NCI-H2227 treated with DMSO at 0.1 percent for 48 hours (cell line): ENCODE results near the gene RNF169.
A peak's percentile ranks its signal among the peaks of the same experiment; 100 is the strongest.
"Not testable (repeated sequence)": the region's sequence is repeated elsewhere in the genome, so short reads cannot be mapped to it uniquely, and the experiment has no call there.

Experiments
- DNase-seq: peaks from one replicate; lab custom pipeline; 2025; lab: John Stamatoyannopoulos, UW

The RNF169 gene

DNA sequence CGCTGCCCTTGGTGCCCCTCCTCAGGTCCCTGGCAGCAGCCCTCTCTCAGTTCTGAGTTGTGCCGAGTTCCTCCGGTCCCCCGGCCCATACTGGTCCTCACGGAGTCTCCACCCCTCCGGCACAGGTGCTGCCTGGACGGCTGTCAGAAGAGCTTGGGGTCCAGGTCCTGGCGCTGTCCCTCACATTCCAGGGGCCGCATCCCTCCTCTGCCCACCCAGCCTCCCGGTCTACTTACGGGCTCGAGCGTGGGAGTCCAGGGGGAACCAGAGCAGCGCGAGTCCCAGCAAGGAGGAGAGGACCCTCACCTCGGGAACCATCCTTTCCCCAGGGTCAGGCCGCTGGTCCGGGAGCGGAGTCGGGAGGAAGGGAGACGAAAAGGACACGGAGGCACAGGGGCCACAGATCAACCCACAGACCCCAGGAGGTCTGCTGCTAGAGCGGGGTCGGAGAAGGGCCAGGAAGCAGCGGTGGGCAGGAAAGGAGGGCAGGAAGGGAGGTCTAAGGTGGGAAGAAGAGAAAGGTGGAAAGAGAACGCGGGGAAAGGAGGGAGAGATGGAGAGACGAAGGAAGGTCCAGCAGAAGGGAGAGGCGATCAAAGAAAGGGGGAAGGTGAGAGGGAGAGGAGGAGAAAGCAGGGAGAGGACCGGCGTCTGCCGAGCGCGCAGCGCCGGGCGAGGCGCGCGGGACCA, 17.9 kb upstream of the RNF169 start:
- DNase-seq, result no peak

DNA sequence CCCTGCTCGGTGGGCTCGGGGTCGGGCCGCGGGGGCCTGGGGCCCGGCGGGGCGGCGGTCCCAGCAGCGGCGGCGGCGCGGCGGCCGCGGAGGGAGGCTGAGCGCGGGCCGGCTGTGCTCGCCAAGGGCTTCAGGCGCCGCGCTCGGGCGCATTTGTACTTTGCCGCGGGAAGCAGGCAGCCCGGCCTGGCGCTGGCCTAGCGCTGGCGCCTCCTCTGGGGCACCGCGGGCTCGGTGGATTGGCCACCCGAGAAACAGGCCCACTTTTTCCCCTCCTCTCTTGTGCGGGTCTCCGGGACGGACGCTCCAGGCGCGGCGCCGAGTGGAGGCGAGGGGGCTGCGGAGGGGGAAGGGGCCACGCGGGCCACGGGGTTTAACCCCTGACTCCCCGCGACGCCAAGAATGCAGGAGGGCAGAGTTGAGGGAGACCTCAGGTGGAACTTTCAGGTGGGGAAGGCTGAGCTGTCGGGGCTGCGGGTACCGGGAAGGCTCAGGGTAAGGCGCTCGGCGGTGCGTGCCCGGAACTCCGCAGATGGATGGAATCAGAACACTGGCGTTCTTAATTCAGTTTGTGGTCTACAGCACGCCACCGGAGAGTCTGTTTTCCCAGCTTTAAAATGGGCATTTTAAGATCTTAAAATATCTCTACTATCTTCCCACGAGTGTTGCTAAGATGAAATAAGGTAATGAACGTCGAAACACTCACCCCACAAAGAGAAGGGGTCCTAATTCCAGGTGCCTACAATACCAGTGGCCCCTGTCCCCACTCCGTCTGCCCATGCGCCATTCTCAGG, 17.2 kb upstream of the RNF169 start, which contains the start of gene CHRDL2:
Gene CHRDL2, minus strand, starts transcription at position 126 of the 794 bp plus-strand sequence. CDS start 538 bp downstream, outside the sequence.
- DNase-seq, result peak; percentile 3

DNA sequence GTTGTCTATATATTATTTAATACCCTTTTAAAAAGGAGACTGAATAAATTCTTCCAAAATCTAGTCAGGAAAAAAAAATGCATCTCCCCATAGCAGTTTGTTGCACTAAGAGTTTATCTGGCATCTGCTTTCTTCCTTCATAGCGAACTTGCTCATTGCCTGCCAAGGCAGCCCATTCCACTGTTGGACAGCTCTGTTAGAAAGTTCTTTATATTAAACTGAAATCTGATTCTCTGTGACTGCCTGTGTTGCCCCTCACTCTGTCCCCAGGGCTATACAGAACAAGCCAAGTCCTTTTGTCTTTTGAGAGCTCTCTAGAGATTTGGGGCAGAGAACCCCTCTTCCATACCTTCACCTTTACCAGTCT, 14.1 kb upstream of the RNF169 start:
- no peak for DNase-seq

DNA sequence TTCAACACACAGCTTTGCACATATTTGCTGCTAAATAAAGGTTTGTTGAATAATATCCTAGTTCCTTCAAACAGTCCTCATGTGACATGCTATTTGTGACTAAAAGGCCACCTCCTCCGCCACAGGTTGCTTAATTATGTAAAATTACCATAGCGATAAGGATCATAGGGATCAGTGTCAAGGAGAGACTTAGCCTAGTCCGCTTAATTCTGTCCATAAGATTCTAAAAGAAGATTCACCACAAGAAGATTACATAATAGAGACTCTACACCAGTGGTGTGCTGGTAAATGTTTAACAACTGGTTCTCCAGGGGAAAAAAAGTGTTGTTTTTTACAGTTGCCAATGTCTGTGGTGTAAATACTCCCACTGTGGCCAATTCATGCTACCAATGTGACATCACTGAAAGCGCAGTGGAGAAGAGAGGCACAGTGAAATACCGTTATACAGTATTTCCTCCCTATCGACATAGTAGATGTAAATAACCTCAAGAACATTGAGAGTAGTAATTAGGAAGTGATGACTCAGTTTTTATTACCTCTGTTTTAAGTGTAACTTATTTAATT, 13.2 kb upstream of the RNF169 start:
- DNase-seq, result no peak

DNA sequence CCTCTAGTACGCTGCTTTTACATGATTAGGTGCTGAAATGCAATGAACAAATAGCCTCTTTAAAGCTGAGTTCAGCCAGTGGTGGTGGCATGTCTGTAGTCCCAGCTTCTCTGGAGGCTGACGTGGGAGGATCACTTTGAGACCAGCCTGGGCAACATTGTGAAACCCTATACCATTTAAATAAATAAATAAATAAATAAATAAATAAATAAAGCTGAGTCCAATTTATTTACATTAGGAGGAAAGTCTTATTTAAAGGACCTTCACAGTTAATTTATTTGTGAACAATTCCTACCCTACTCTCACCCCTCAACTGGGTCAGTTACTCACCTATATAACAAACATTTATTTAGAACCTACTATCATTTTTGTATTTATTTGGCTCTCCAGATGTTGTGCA, 12.6 kb upstream of the RNF169 start:
- DNase-seq, result no peak

DNA sequence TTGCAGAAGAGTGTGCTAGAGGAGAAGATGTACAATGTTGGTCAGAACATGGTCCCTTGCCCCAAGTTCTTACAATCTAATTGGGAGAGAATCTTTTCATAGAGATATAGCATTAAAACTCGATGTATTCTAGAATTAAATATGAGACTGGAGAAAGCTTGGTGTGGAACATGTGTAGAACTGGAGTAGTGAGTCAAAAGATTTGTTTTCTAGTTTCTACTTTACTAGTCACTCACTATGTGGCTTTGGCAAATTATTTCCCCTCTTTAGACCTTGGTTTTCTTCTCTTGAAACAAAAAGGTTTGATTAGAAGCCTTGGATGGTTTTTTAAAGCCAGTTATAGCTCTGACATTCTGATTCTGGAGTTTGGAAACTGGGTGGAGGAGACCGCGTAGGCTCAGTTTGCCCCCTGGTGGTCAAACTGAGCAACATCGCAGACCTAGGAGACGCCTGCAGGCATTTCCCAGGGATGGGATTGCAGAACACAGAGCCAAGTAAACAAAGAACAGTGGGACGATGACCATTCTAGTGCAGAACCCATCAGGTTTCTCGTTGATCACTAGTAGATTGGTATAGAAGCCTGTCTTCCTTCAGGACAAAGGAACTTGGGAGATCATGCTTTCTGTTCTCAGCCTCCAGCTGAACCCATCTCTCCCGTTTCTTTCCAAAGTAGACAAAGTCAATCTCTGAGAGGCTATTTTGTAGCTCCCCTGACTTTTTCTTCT, 8.9 kb upstream of the RNF169 start:
- DNase-seq, result peak; percentile 65

DNA sequence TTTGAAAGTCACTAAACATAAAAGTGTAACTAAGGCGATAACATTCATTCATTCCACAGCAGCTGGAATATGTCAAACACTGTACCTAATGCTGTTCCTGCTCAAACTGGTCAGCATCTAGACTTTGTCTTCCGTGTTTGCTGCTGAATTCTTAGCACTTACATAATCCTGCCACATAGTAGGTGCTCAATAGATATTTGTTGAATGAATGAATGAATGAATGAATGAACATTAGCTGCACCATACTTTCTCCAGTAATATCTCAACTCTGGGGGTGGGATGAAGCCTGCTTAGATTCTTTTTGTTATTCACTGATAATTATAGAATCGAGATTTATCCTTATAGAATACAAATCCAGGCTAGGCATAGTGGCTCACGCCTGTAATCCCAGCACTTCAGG, 6.6 kb upstream of the RNF169 start:
- no peak for DNase-seq

DNA sequence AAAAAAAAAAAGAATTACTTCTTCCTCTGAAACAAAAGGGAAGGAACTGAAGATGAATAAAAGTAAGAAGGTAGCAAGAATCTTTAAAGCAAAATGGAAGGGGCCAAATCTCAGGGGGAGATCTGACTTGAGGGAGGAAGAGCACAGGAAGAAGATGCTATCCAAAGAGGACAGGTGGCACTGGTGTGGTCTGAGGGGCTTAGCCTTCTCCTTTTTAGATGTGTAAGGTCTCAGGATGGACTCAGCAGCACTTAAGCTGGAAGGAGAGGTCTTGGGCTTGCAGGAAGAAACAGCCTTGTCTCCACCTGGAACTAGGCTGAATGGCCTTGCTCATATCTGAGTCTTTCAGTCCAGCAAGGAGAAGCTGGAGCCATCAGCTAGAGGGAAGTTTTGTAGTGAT, 5.0 kb upstream of the RNF169 start:
- no peak for DNase-seq

DNA sequence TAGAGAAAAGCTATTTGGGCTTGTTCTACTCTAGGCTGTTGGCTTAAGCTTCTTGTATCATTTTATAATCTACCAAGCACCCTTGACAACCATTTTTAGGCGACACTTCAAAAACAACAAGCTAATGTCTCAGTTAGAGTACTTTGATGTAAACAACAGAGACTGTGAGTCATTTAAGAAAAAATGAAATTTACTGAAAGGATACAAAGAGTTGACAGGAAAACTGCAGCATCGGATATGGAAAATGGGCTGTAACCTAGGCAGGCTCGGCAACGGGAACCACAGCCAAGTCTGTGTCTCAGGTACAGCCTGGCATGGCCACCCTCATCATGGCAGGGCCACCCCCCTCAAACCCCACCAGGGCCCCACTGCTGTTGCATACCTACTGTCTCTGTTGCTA, 4.4 kb upstream of the RNF169 start:
- no peak for DNase-seq

DNA sequence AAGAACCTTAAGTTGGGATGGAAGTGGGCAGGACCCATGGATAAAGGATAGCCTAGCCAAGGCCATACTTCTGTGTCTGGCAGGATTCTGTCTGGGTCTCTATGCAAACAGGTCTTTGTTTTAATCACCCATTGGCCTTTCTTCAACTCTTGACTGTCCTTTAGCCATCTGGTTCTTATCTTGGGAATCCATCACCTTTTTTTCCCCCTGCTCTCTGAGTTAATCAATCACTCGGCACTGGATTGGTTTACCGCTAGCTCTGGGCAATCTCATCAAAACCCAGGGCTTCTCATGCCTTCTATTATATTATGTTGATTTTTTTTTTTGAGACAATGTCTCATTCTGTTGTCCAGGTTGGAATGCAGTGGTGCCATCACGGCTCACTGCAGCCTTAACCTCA, 1.8 kb upstream of the RNF169 start:
- no peak for DNase-seq

DNA sequence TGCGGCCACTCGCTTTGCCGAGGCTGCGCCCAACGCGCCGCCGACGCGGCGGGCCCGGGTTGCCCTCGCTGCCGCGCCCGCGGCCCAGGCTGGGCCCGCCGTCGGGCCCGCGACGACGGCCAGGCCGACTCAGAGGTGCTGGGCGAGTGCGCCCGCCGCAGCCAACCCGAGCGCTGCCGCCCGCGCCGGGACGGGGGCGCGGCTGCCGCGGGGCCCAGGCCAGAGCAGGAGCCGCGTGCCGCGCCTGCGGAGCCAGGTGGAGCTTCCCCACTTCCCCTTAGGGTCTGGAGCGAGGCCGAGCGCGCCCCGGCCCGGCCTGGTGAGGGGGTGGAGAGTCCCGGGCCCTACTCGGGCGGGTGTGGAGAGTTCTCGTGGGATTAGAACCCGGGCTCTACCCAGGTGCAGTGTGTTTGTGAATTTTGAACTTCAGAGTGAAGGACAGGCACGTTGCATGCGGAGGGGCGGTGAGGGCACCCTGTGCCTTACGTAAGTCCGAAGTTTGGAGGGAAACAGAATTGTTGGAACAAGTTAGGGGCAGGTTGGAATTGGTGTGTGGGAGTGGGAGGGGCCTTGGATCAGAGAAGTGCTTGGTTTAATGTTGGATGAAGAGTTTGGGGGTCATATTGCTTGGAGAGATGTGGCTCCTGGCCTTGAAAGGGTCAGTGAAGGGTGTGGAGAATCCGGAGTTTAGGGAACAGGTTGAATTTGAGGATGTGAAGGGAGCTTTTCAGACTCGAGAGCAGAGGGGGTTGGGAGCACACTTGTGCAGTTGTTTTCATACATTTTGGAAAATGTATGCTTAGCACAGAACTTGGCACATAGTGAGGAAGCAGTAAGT, 697 bp downstream of the RNF169 start:
- peak; percentile 32 for DNase-seq

DNA sequence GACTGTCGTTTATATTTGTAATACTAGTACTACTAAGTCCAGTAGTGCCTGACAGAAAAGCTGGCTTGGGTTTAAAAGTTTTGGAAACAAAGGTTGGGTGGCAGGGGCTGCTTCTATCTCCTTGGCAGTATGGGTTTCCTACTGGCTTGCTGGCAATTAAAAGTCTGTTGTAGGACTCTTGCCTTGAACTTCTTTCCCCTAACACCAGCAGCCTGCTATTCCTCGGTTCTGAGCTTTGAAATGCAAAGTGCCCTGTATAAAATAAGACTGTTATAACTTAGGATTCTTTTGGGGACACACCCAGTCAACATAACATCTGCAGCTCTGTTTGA, 1.3 kb downstream of the RNF169 start:
- no peak for DNase-seq

DNA sequence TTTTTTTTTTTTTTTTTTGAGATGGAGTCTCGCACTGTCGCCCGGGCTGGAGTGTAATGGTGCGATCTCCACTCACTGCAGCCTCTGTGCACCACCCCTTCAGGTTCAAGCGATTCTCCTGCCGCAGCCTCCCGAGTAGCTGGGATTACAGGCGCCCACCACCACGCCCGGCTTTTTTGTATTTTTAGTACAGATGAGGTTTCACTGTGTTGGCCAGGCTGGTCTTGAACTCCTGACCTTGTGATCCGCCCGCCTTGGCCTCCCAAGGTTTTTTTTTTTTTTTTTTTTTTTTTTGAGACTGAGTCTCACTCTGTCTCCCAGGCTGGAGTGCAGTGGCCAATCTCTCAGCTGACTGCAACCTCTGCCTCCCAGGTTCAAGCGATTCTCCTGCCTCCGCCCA, 1.9 kb downstream of the RNF169 start:
- not testable (repeated sequence) for DNase-seq

DNA sequence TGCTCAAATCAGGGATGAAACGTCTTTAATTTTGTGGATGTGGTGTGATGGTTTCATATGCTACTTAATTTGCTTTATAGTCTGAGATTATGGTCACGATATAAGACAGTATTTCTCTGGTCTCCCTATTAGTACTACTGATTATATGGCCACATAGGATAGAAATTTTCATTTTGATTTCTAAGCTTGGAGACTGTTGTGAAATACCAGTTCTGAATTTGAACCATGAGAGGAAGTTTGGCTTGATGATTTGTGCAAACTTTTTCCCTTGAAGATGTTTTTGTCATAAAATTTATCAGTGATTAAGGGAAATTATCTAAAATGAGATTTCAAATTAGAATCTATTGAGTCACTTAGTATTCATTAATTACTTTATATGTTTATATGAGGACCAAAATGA, 2.7 kb downstream of the RNF169 start:
- no peak for DNase-seq

DNA sequence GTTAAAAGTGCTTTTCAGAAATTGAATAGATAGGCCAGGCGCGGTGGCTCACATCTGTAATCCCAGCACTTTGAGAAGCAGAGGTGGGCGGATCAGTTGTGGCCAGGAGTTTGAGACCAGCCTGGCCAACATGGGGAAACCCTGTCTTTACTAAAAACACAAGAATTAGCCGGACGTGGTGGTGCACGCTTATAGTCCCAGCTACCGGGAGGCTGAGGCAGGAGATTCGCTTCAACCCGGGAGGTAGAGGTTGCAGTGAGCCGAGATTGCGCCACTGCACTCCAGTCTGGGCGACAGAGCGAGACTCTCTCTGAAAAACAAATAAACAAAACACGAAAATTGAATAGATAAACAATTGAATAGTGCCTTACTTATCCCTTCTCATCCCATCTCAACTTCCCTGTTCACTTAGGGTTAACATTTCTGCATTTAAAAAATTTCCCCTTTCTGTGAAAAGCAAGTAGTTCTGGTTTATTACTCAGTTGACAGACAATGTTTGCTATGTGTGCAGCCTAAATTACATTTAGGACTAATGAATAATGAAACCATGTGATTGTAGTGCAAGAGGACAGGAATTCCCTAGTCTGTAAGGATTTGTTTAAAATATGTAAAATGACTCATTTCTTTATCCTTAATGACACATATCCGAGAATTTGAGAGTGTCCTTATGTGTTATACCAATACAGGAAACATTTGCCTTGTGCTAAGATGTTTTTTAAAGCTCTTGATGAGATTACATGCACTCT, 6.0 kb downstream of the RNF169 start:
- no peak for DNase-seq

DNA sequence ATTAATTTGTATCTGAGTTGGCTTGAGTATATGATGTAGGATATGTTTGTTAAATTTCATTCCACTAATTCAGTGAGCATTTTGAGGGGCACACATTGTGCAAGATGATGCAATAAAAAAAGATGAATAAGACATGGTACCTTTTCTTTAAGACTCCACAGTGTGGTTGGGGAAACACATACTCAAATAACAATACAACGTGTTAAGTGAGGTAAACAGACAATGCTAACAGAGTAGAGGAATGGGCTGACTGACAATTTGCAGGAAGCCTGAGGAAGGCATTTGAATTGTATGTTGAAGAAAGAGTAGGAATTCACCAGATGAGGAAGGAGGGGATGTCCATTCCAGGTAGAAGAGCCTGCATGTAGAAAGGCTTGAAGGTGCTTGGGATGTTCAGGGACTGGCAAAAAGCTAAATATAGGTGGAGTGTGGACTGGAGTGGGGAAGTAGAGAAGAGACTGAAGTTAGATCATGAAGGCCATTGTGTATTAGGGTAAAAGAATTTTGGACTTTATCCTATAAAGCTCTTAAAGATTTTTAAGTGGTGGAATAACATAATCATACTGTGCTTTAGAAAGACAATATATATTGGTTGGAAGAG, 6.8 kb downstream of the RNF169 start:
- no peak for DNase-seq

DNA sequence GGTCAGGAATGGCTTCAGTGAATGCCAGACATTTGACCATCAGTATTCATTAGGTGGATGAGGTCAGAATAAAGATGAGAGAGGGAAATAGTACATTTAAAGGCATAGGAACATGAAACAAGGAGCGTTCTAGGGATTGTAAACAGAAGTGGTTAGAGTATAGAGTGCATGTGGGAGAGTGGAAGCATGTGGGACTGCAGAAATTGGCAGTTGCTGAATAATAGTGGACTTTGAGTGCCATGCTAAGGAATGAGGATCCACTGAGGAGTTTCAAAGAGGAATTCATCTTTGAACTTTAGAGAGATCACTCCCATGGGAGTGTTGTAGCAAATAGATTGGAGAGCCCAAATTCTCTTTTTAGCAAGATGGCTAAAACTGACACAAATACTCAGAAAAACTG, 7.9 kb downstream of the RNF169 start:
- DNase-seq, result no peak

DNA sequence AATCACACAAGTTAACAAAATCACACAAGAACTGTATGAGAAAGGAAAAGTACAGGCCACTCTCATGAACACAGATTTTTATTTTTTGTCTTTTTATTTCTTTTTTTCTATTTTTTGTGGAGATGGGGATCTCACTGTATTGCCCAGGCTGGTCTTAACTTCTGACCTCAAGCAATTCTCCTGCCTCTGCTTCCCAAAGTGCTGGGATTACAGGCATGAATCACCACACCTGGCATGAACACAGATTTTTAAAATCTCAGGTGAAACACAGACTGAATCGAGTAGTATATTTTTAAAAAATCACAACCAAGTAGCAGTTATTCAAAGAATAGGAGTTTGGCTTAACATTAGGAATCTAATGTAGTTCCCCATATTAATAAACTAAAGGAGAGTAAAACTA, 18.3 kb downstream of the RNF169 start:
- DNase-seq, result no peak

DNA sequence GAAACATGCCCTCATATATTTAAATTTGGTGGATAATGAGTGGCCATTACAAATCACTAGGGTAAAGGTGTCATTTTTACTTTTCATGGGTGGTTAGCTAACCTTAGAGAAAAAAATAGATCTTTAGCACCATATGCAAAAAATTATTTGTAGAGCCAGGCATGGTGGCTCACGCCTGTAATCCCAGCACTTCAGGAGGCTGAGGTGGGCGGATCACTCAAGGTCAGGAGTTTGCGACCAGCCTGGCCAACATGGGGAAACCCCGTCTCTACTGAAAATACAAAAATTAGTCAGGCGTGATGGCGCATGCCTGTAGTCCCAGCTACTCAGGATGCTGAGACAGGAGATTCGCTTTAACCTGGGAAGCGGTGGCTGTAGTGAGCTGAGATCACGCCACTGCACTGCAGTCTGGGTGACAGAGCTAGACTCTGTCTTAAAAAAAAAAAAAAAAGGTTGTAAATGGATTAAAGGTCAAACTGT, 19.6 kb downstream of the RNF169 start:
- not testable (repeated sequence) for DNase-seq

DNA sequence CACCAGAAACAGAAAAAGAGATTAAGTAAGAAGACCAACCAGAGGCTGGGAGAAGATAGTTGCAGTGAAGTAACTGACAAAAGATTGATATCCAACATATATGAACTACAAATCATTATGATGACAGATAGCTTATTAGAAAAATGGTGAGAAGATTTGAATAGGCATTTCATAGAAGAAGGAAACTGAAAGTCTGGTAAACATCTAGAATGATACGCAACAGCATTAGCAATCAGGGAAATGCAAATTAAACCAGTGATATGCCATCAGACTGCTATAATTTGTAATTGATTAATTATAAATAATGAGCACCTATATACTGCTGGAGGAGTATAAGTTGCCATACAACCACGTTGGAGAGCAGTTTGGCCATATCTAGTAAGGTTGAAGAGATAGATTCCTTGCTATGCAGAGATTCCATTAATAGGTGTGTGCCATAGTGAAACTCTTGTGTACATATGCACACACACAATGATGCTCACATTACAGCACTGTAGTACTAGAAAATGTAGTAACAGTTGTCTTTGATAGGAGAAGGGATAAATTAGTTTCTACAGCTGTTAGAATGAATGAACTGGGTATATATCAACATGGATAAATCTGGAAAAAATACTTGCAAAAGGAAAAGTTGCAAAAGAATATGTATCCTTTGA, 20.5 kb downstream of the RNF169 start:
- DNase-seq, result no peak
